ENCODE data around the gene RMP24.
A peak's percentile ranks its signal among the peaks of the same experiment; 100 is the strongest.

RMP24 gene

GRCh38 chr18:35991696-35992095, 19.2 kb downstream of the RMP24 start:
- no peaks in the 10 kb centered on the region for H3K27me3 ChIP-seq (ENCODE audit: control insufficient read depth, insufficient read depth, low read length)
- no peak for FAIRE-seq

DNA sequence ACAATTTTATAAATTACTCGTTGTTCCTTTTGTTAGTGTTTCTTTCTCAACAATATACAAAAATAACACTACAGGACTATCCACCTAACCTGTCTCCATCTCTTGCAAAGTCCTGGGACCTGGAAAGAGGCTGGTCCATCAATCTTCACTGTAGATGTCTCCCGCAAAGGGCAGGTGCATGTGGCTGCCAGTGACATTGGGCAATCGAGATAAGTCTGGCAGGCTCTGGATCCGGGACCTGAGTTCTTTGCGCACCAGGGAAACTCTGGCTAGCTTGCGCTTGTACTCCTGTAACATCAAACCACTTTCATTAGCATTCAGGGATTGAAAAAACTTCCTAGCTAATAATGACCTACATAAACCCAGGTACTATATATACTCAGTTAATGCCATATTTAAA, 20.5 kb downstream of the RMP24 start:
- H3K4me3 ChIP-seq (ENCODE audit: low read length in 3 of 3), result no peak overlapping the region
- H3K4me1 ChIP-seq (ENCODE audit: control insufficient read depth in 2 of 3, insufficient read depth in 2 of 3, low read depth in 1 of 3, low read length in 3 of 3), result no peaks in the 10 kb centered on the region
- no peak overlapping the region for H3K27ac ChIP-seq (ENCODE audit: low read depth in 2 of 2, low read length in 2 of 2)
- H3K9ac ChIP-seq (ENCODE audit: low read length in 3 of 3), result no peak overlapping the region
- no peaks in the 10 kb centered on the region for H3K9me3 ChIP-seq (ENCODE audit: control insufficient read depth in 2 of 3, insufficient read depth in 1 of 3, low read length in 3 of 3)
- no peaks in the 10 kb centered on the region for H3K27me3 ChIP-seq (ENCODE audit: control insufficient read depth, insufficient read depth, low read length)
- TF ChIP-seq, protein P1, sequence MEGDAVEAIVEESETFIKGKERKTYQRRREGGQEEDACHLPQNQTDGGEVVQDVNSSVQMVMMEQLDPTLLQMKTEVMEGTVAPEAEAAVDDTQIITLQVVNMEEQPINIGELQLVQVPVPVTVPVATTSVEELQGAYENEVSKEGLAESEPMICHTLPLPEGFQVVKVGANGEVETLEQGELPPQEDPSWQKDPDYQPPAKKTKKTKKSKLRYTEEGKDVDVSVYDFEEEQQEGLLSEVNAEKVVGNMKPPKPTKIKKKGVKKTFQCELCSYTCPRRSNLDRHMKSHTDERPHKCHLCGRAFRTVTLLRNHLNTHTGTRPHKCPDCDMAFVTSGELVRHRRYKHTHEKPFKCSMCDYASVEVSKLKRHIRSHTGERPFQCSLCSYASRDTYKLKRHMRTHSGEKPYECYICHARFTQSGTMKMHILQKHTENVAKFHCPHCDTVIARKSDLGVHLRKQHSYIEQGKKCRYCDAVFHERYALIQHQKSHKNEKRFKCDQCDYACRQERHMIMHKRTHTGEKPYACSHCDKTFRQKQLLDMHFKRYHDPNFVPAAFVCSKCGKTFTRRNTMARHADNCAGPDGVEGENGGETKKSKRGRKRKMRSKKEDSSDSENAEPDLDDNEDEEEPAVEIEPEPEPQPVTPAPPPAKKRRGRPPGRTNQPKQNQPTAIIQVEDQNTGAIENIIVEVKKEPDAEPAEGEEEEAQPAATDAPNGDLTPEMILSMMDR (IDR thresholded peaks at IDR 0.05; ENCODE audit: borderline replicate concordance, extremely low read depth, insufficient read depth), result no peak
- FAIRE-seq (no peak), DNase-seq (peak in 1 of 5 donors; percentile 26)
- peaks cover 2 to 12% (median 10%) of the 10 kb centered on the region in 3 donors for H3K36me3 ChIP-seq (ENCODE audit: control insufficient read depth in 2 of 3, insufficient read depth in 3 of 3, low read length in 3 of 3)
- intact Hi-C loops (cut with DNase I), result loop anchor here (10.0 kb wide), 1 partner anchor 62 kb away; no protein-coding TSS in a partner anchor

More at GRCh38 chr18:35991696-35992095, 19.2 kb downstream of the RMP24 start:
- TF ChIP-seq, protein P1 (IDR thresholded peaks at IDR 0.05; ENCODE audit: borderline replicate concordance, extremely low read depth, insufficient read depth), result no peak
- DNase-seq, result no peak
- Histone ChIP-seq H3K27ac (ENCODE audit: low read depth in 2 of 2, low read length in 2 of 2) (no peak overlapping the region), H3K4me3 (ENCODE audit: low read length in 3 of 3) (no peak overlapping the region), H3K9ac (ENCODE audit: low read length in 3 of 3) (no peak overlapping the region), H3K36me3 (ENCODE audit: control insufficient read depth in 2 of 3, insufficient read depth in 3 of 3, low read length in 3 of 3) (peaks cover 2 to 12% (median 10%) of the 10 kb centered on the region in 3 donors), H3K9me3 (ENCODE audit: control insufficient read depth in 2 of 3, insufficient read depth in 1 of 3, low read length in 3 of 3) (no peaks in the 10 kb centered on the region), H3K4me1 (ENCODE audit: control insufficient read depth in 2 of 3, insufficient read depth in 2 of 3, low read depth in 1 of 3, low read length in 3 of 3) (no peaks in the 10 kb centered on the region)
- intact Hi-C loops (cut with DNase I), result loop anchor here (10.0 kb wide), 1 partner anchor 63 kb away; no protein-coding TSS in a partner anchor

DNA sequence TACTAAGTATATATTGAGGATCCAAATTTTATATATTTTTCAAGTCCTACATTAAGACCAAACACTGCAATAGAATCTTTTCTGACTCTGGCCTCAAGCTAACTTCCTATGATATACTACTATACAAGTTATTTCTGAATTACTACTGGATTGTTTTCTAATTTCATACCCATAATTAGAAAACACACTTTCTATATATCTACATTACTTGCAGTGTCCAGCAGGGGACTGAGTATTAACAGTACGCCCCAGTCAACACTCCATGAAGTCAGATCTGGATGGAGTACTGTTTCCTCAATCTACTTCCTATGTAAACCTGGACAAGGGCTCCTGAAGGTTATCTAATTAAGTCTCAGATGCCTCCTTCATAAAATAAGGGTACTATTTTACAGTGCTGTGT, 26.5 kb downstream of the RMP24 start:
- Histone ChIP-seq H3K4me3 (ENCODE audit: low read length in 3 of 3) (no peak overlapping the region), H3K36me3 (ENCODE audit: control insufficient read depth in 2 of 3, insufficient read depth in 3 of 3, low read length in 3 of 3) (no peaks in the 10 kb centered on the region), H3K27me3 (ENCODE audit: control insufficient read depth, insufficient read depth, low read length) (no peaks in the 10 kb centered on the region), H3K4me1 (ENCODE audit: control insufficient read depth in 2 of 3, insufficient read depth in 2 of 3, low read depth in 1 of 3, low read length in 3 of 3) (no peaks in the 10 kb centered on the region), H3K9ac (ENCODE audit: low read length in 3 of 3) (no peak overlapping the region), H3K9me3 (ENCODE audit: control insufficient read depth in 2 of 3, insufficient read depth in 1 of 3, low read length in 3 of 3) (no peaks in the 10 kb centered on the region), H3K27ac (ENCODE audit: low read depth in 2 of 2, low read length in 2 of 2) (no peak overlapping the region)
- TF ChIP-seq, protein P1 (IDR thresholded peaks at IDR 0.05; ENCODE audit: borderline replicate concordance, extremely low read depth, insufficient read depth), result no peak
- DNase-seq, result no peak
- no peak for FAIRE-seq
- intact Hi-C loops (cut with DNase I), result loop anchor here (10.0 kb wide), 1 partner anchor 56 kb away; no protein-coding TSS in a partner anchor

GRCh38 chr18:35999925-36000324, 27.4 kb downstream of the RMP24 start:
- DNase-seq (no peak), FAIRE-seq (no peak)
- Histone ChIP-seq H3K9ac (ENCODE audit: low read length in 3 of 3) (no peak overlapping the region), H3K4me1 (ENCODE audit: control insufficient read depth in 2 of 3, insufficient read depth in 2 of 3, low read depth in 1 of 3, low read length in 3 of 3) (no peaks in the 10 kb centered on the region), H3K9me3 (ENCODE audit: control insufficient read depth in 2 of 3, insufficient read depth in 1 of 3, low read length in 3 of 3) (no peaks in the 10 kb centered on the region), H3K4me3 (ENCODE audit: low read length in 3 of 3) (no peak overlapping the region), H3K27ac (ENCODE audit: low read depth in 2 of 2, low read length in 2 of 2) (no peak overlapping the region), H3K36me3 (ENCODE audit: control insufficient read depth in 2 of 3, insufficient read depth in 3 of 3, low read length in 3 of 3) (no peaks in the 10 kb centered on the region), H3K27me3 (ENCODE audit: control insufficient read depth, insufficient read depth, low read length) (no peaks in the 10 kb centered on the region)
- TF ChIP-seq, protein P1 (IDR thresholded peaks at IDR 0.05; ENCODE audit: borderline replicate concordance, extremely low read depth, insufficient read depth), result no peak
- intact Hi-C loops (cut with DNase I), result loop anchor here (10.0 kb wide), 1 partner anchor 55 kb away; no protein-coding TSS in a partner anchor
